HepG2 (cell line): Measurements from ENCODE around the gene NCR3LG1. TPM values are rescaled to one million over a fixed set of nuclear protein-coding genes. Genes with fewer than 3 reads are reported as not detected.

Experiments used
- HIVEP1 ChIP-seq: sonication (generic); formaldehyde crosslinking; IDR thresholded peaks from 2 replicates; pipeline ENCODE4 v1.4.0; 2020; ENCODE audit warnings: mild to moderate bottlenecking, missing genetic modification reagents
- HNRNPLL ChIP-seq: fragments of 200-400 bp; formaldehyde crosslinking; IDR thresholded peaks from 2 replicates; pipeline ENCODE4 v1.6.1; 2017; ENCODE audit warnings: mild to moderate bottlenecking, low read depth, low read length; ENCODE audit not compliant: poor library complexity, severe bottlenecking
- MED13 ChIP-seq: sonication (generic); formaldehyde crosslinking; IDR thresholded peaks from 2 replicates; pipeline ENCODE4 v1.5.0; 2020; ENCODE audit warnings: missing genetic modification reagents
- NPAS2 ChIP-seq: sonication (generic); formaldehyde crosslinking; IDR thresholded peaks from 2 replicates; pipeline ENCODE4 v1.8.0; 2022; ENCODE audit warnings: mild to moderate bottlenecking, missing genetic modification reagents, borderline replicate concordance
- RBM22 ChIP-seq: fragments of 200-400 bp; formaldehyde crosslinking; optimal IDR thresholded peaks from 2 replicates; pipeline ENCODE3; 2017; ENCODE audit warnings: mild to moderate bottlenecking, low read length, moderate library complexity
- RFXAP ChIP-seq: sonication (generic); formaldehyde crosslinking; IDR thresholded peaks from 2 replicates; pipeline ENCODE4 v1.4.0; 2020; ENCODE audit warnings: missing genetic modification reagents, borderline replicate concordance
- SOX5 ChIP-seq: IDR thresholded peaks from 2 replicates; pipeline ENCODE4 v1.6.1; 2016; ENCODE audit warnings: borderline replicate concordance
- ZBTB4 ChIP-seq: sonication (generic); formaldehyde crosslinking; IDR thresholded peaks from 2 replicates; pipeline ENCODE4 v1.4.0; 2020; ENCODE audit warnings: missing genetic modification reagents, mild to moderate bottlenecking, borderline replicate concordance
- ZNF142 ChIP-seq: sonication (generic); formaldehyde crosslinking; IDR thresholded peaks from 2 replicates; pipeline ENCODE4 v1.4.0; 2020; ENCODE audit warnings: missing genetic modification reagents
- ZNF318 ChIP-seq: sonication (generic); formaldehyde crosslinking; IDR thresholded peaks from 2 replicates; pipeline ENCODE4 v1.4.0; 2020; ENCODE audit warnings: mild to moderate bottlenecking, missing genetic modification reagents
- ZNF446 ChIP-seq: sonication (generic); formaldehyde crosslinking; IDR thresholded peaks from 2 replicates; pipeline ENCODE4 v1.5.0; 2020; ENCODE audit warnings: mild to moderate bottlenecking, missing genetic modification reagents
- polyA plus RNA-seq, 8 experiments: library from polyadenylated mRNA; depleted of rRNA in 3 of 8; stranded (reverse) in 7 of 8; unstranded in 1 of 8; fragments of >200 nt; fragmentation: Illumina TruSeq in 4 of 8; extraction: Trizol in 4 of 8; gene quantifications; 2 replicates each; pipeline versions ENCODE4 v1.2.1 to v1.2.3, GENCODE V29; 2011 to 2016; ENCODE audit warnings: low read depth in 4 of 8, missing spikeins in 1 of 8, mixed read lengths in 1 of 8; ENCODE audit not compliant: insufficient read depth in 1 of 8
- total RNA-seq, 5 experiments: library from RNA; depleted of rRNA; stranded (reverse); fragments of >200 nt; fragmentation: Illumina TruSeq; extraction: Trizol; gene quantifications; 2 replicates each; pipeline ENCODE4 v1.2.3, GENCODE V29; 2016; ENCODE audit warnings: low read depth in 1 of 5

NCR3LG1 gene
- total and polyA plus RNA-seq, 2 of the 13 experiments (the other 11 are each of a cell fraction or from before 2014, with no cell fraction given): 16.1 to 25.1 TPM

- TF ChIP-seq ZNF142 (CRISPR knock-in tag) (no peak), NPAS2 (CRISPR knock-in tag) (0 out of 2 replicates have a peak, but pooled peaks have one; percentile 73), SOX5 (CRISPR knock-in tag) (peak; percentile 32; the same call in 1 of the 2 replicates), HIVEP1 (CRISPR knock-in tag) (peak; percentile 98), ZNF446 (CRISPR knock-in tag) (no peak), ZNF318 (CRISPR knock-in tag) (no peak), ZBTB4 (no peak), HNRNPLL (peak; percentile 62), RFXAP (CRISPR knock-in tag) (peak; percentile 58; the same call in 1 of the 2 replicates), RBM22 (no peak), MED13 (CRISPR knock-in tag) (no peak)
These were observed at the start of gene NCR3LG1 (continued) for GRCh38 chr11:17351510-17352176.
